MG63 (cell line): ENCODE data around the gene CACNA2D2. TPM values are rescaled to one million over a fixed set of nuclear protein-coding genes. Genes with fewer than 3 reads are reported as not detected.

Experiments
- DNase-seq: peaks from one replicate; pipeline ENCODE4 v3.0.0-alpha.2; 2020
- H3K27me3 ChIP-seq: fragments of 250-450 bp; sonication (Bioruptor Pico); 2 replicates; pipeline ENCODE4 v1.5.1; 2020; ENCODE audit warnings: mild to moderate bottlenecking, moderate library complexity
- H3K36me3 ChIP-seq: fragments of 250-450 bp; sonication (Bioruptor Pico); 2 replicates; pipeline ENCODE4 v1.5.1; 2020; ENCODE audit warnings: mild to moderate bottlenecking, moderate library complexity
- H3K4me3 ChIP-seq: fragments of 250-450 bp; sonication (Bioruptor Pico); 2 replicates; pipeline ENCODE4 v1.5.1; 2020; ENCODE audit warnings: mild to moderate bottlenecking, moderate library complexity
- H3K9me3 ChIP-seq: fragments of 250-450 bp; sonication (Bioruptor Pico); 2 replicates; pipeline ENCODE4 v1.5.1; 2020; ENCODE audit warnings: mild to moderate bottlenecking, moderate library complexity
- total RNA-seq: library from RNA; depleted of rRNA; stranded (reverse); fragments of >200 nt; shearing (Covaris generic); gene quantifications from 2 replicates; pipeline ENCODE4 v1.2.3, GENCODE V29; 2014; ENCODE audit warnings: low replicate concordance

CACNA2D2 gene
- total RNA-seq, 1 experiment from 2014 or later = not detected

- no peaks in the 10 kb centered on the region for H3K9me3 ChIP-seq
Measured at GRCh38 chr3:50427217-50427616, 76.2 kb downstream of the CACNA2D2 start.

DNA sequence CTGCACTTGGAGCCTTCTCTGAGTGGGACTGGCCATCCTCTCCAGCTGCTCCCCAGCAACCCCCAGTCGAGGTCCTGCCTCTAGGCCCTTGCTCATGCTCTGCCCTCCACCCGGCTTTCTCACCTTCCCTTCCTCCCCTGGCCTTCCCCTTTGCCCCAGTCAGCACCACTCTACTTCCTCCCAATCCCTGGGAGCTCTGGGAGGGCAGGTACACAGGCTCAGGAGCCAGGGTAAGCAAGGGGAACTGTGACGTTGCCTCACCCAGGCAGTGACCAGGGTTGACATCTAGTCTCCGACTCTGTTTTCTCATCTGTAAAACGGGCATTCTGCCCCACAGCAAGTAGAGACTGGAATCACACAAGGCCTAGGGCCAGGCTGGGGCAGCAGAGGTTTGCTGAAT, 77.5 kb downstream of the CACNA2D2 start:
- Histone ChIP-seq H3K27me3 (no peaks in the 10 kb centered on the region), H3K4me3 (no peak overlapping the region), H3K9me3 (no peaks in the 10 kb centered on the region), H3K36me3 (no peaks in the 10 kb centered on the region)
- no peak for DNase-seq

More at GRCh38 chr3:50427217-50427616, 76.2 kb downstream of the CACNA2D2 start:
- Histone ChIP-seq H3K27me3 (no peaks in the 10 kb centered on the region), H3K36me3 (no peaks in the 10 kb centered on the region), H3K4me3 (no peak overlapping the region)
- no peak for DNase-seq

GRCh38 chr3:50423543-50423942, 79.9 kb downstream of the CACNA2D2 start:
- Histone ChIP-seq H3K4me3 (no peak overlapping the region), H3K9me3 (no peaks in the 10 kb centered on the region), H3K27me3 (no peaks in the 10 kb centered on the region), H3K36me3 (no peaks in the 10 kb centered on the region)
- no peak for DNase-seq

DNA sequence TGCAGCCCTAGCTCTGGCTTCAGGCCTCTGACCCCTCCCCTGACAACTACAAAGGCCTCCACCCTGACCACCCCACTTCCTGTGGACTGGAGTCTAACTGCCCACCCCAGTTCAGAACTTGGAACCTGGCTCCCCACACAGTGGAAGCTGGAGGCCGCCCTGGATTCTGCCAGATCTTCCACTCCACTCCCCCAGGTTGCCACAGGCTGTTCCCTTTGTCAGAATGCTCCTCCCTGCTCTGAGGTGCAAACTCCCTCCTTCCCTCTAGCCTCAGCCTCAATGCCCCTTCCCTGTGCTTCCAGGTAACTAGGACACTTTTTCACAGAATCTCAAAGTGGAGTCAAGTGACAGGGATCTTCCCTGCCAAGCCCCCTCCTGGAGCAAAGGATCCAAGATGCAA, 81.3 kb downstream of the CACNA2D2 start:
- Histone ChIP-seq H3K9me3 (no peaks in the 10 kb centered on the region), H3K4me3 (no peak overlapping the region), H3K36me3 (no peaks in the 10 kb centered on the region), H3K27me3 (no peaks in the 10 kb centered on the region)
- no peak for DNase-seq

DNA sequence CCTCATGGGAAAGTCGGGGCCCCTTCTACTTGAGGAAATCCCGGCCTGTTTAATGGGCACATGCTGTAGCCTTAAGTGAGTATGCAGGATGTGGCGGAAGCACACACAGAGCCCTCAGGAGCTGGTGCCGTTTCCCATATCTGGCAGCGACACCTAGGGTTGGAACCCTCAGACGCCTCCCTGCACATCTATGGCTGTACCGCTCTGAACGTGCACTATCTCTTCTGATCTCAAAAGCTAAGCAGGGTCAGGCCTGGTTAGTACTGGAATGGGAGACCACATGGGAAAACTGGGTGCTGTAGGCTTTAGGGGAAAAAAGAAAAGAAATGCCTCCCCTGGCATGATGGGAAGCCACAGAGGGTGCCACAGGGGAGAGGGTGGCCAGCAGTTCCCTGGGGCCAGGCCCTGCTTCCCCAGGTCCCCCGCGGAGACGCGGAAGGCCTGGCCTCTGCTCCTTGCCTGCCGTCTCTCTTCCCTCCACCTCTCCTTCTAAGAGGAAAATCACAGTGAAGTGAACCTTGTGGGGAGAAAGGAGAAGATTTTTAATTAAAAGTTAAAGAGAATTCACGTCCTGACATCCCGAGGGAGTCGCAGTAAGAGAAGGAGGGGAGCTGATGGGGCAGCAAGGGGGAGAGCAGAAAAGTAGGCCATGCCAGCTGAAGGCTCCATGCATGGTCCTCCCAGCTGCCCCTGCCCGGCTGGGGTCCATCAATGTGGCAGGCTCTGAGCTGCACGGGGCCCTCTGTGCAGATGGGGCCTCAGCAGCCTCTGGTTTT, 83.7 kb downstream of the CACNA2D2 start:
- H3K9me3 ChIP-seq = no peaks in the 10 kb centered on the region
- no peak for DNase-seq
- H3K36me3 ChIP-seq = no peaks in the 10 kb centered on the region
- no peaks in the 10 kb centered on the region for H3K27me3 ChIP-seq
- no peak overlapping the region for H3K4me3 ChIP-seq

DNA sequence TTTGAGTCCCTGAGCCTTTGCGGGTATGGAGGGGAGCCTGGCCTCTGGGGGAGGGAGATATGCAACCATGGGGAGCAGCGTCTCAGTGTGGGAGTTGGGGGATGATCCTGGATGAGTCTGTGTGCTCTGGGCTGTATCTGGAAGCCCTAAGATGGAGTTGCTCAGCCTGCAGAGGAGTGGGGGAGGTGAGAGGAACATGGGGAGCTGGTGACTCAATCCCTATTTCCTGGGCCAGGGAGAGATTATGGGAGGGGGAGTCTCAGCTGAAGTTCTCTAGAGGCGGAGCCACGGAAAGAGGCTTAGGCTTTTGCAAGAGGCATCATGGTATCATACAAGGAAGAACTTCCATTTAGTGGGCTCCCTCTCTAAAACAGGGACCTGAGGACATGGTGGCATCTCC, 84.6 kb downstream of the CACNA2D2 start:
- Histone ChIP-seq H3K9me3 (no peaks in the 10 kb centered on the region), H3K4me3 (no peak overlapping the region), H3K36me3 (no peaks in the 10 kb centered on the region), H3K27me3 (no peaks in the 10 kb centered on the region)
- no peak for DNase-seq

DNA sequence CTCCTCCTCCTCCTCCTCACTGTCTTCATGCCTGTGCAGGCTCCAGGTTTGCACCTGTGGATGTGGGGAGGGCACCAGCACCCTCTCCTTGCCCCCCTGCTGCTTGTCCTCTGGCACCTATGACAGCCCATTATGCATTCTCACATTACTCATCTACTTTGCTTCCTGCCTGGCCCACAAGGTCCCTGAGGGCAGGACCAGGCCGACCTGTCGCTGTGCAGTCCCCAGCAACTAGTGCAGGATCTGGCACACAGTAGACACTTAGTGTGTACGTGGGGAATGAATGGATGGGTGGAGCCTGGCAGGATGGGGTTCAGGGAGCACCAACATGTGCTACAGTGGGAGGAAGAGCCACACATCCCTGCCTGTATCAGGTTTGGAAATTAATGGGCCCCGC, 85.8 kb downstream of the CACNA2D2 start:
- no peak overlapping the region for H3K4me3 ChIP-seq
- no peak for DNase-seq
- no peaks in the 10 kb centered on the region for H3K9me3 ChIP-seq
- H3K27me3 ChIP-seq = no peaks in the 10 kb centered on the region
- H3K36me3 ChIP-seq = no peaks in the 10 kb centered on the region

- Histone ChIP-seq H3K27me3 (no peaks in the 10 kb centered on the region), H3K36me3 (no peaks in the 10 kb centered on the region), H3K4me3 (no peak overlapping the region), H3K9me3 (no peaks in the 10 kb centered on the region)
- no peak for DNase-seq
Measured at GRCh38 chr3:50416736-50417636, 86.4 kb downstream of the CACNA2D2 start.

DNA sequence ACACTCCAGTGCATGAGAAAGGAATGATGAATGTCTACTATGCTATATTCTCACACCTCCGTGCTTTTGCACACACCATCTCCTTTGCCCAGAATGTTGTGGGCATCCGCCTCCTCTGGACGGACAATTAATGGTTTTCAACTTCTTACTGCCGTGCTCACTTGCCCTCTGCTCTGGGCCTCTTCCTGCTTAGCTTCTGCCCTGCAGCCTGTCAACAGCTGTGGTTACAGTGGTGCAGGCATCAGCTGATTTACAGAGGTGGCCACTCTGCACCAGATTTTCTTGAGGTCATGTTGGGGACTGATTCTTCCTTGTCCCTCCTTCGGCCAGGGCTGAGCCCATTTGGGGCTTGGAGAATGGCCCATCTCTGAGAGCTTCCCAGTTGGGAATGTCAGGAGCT, 87.6 kb downstream of the CACNA2D2 start:
- no peaks in the 10 kb centered on the region for H3K27me3 ChIP-seq
- no peak overlapping the region for H3K4me3 ChIP-seq
- H3K36me3 ChIP-seq = no peaks in the 10 kb centered on the region
- no peak for DNase-seq
- H3K9me3 ChIP-seq = no peaks in the 10 kb centered on the region

DNA sequence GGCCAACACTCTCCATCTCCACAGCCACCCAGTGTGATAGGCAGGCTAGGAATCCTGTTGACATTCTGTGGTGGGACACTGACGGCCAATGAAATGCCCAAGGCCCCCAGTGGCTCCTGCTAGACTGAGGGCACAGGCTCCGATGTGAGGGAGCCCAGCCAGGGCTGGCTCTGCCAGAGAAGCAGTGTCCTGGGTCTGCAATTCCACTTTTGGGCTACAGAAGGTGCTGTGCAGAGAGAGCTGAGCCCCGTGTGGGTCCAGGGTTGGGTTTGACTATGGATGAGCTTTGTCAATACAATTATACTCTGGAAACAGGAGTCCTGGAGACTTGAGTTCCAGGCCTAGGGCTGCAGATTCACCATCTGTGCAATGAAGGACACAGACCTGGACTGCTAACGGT, 88.4 kb downstream of the CACNA2D2 start:
- no peak for DNase-seq
- Histone ChIP-seq H3K36me3 (no peaks in the 10 kb centered on the region), H3K27me3 (no peaks in the 10 kb centered on the region), H3K9me3 (no peaks in the 10 kb centered on the region), H3K4me3 (no peak overlapping the region)

DNA sequence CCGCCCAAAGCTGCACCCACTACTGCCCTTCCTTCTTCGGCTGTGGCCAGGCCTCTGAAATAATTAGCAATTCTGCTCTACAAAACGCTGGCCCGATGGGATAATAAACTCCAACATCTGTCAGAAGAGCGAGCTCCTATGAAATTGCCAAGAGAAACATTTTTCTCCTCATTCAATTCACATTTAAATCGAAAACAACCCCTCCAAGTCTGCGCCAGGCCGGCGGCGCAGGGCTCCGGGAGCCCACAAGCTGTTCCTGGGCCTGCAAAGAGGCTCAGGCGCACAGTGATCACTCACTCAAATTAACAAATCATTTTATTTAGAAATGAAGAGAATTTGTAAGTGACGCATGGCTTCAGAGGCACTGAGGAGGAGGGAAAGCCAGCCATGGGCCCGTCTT, 88.8 kb downstream of the CACNA2D2 start:
- no peak for DNase-seq
- no peaks in the 10 kb centered on the region for H3K9me3 ChIP-seq
- no peaks in the 10 kb centered on the region for H3K36me3 ChIP-seq
- no peak overlapping the region for H3K4me3 ChIP-seq
- H3K27me3 ChIP-seq = no peaks in the 10 kb centered on the region

- Histone ChIP-seq H3K27me3 (no peaks in the 10 kb centered on the region), H3K4me3 (no peak overlapping the region)
- no peak for DNase-seq
Measured at GRCh38 chr3:50412231-50412754, 91.1 kb downstream of the CACNA2D2 start.

GRCh38 chr3:50411229-50411628, 92.2 kb downstream of the CACNA2D2 start:
- no peak for DNase-seq
- Histone ChIP-seq H3K9me3 (no peaks in the 10 kb centered on the region), H3K4me3 (no peak overlapping the region), H3K27me3 (no peaks in the 10 kb centered on the region), H3K36me3 (no peaks in the 10 kb centered on the region)

More at GRCh38 chr3:50412231-50412754, 91.1 kb downstream of the CACNA2D2 start:
- Histone ChIP-seq H3K9me3 (no peaks in the 10 kb centered on the region), H3K36me3 (no peaks in the 10 kb centered on the region)

DNA sequence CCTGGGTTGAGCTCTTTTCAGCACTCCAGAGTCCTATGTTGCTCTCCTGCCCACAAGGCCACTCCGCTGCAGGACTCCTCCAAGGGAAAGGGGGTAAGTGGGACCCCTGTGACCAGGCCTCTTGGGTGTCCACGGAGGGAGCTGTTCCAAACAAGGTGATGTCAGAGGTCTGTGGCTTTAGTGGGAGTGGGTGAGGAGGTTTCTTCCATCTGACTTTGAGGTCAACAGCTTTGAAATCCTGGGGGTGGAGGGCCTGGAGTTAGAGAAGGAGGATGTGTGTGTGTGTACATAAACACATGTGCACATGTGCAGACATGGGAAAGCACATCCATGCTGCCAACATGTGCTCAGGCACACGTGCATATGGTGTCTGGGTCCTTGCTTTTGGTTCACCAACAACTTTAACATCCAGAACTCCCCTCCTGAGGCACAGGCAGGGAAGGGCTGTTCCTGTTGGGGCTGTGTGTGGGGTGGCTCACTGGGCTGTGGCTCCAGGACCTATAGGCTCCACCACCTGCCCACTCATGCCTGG, 92.8 kb downstream of the CACNA2D2 start:
- H3K36me3 ChIP-seq = no peaks in the 10 kb centered on the region

GRCh38 chr3:50410185-50410584, 93.2 kb downstream of the CACNA2D2 start:
- no peak for DNase-seq

More for the DNA sequence above, 92.8 kb downstream of the CACNA2D2 start:
- H3K4me3 ChIP-seq = no peak overlapping the region
- no peaks in the 10 kb centered on the region for H3K27me3 ChIP-seq
- no peak for DNase-seq
- H3K9me3 ChIP-seq = no peaks in the 10 kb centered on the region

GRCh38 chr3:50408443-50408944, 94.9 kb downstream of the CACNA2D2 start:
- Histone ChIP-seq H3K36me3 (no peaks in the 10 kb centered on the region), H3K4me3 (no peak overlapping the region), H3K27me3 (no peaks in the 10 kb centered on the region), H3K9me3 (no peaks in the 10 kb centered on the region)
- no peak for DNase-seq

More at GRCh38 chr3:50410185-50410584, 93.2 kb downstream of the CACNA2D2 start:
- H3K27me3 ChIP-seq = no peaks in the 10 kb centered on the region
- no peak overlapping the region for H3K4me3 ChIP-seq
- H3K36me3 ChIP-seq = no peaks in the 10 kb centered on the region
- no peaks in the 10 kb centered on the region for H3K9me3 ChIP-seq

DNA sequence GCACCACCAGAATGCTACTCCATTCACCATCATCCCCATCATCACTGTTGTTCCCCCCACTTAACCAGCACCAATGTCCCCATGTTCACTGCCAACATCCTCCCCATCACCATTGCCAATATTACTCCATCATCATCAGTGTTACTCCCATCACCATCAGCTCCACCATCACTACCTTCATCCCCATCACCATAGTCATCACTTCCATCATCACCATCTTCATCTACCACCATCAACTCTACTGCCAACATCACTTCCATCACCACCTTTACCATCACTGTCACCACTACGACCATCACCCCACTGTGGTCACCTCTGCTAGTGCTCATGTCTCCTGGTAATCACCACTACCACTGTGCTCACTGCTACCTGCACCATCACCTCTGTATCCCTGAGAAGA, 96.9 kb downstream of the CACNA2D2 start:
- no peak overlapping the region for H3K4me3 ChIP-seq
- no peak for DNase-seq
- no peaks in the 10 kb centered on the region for H3K27me3 ChIP-seq
- H3K36me3 ChIP-seq = no peaks in the 10 kb centered on the region
- no peaks in the 10 kb centered on the region for H3K9me3 ChIP-seq
